Gastroesophageal sphincter (tissue), 3 donors: Measurements from ENCODE around the gene STAT4.

Experiments
- EP300 ChIP-seq: sonication (generic); formaldehyde crosslinking; IDR thresholded peaks from one replicate; pipeline ENCODE4 v1.6.1; 2017; ENCODE audit warnings: antibody characterized with exemption, mild to moderate bottlenecking
- TF ChIP-seq, protein P1 (sequence below), 4 experiments: fragments of 200-600 bp in 2 of 4; fragments of 450-650 bp in 2 of 4; sonication (generic) in 1 of 4; IDR thresholded peaks; one replicate each; pipeline ENCODE4 v1.5.1; 2017 to 2019; ENCODE audit warnings: antibody characterized with exemption in 4 of 4, mild to moderate bottlenecking in 2 of 4, moderate library complexity in 2 of 4

DNA sequence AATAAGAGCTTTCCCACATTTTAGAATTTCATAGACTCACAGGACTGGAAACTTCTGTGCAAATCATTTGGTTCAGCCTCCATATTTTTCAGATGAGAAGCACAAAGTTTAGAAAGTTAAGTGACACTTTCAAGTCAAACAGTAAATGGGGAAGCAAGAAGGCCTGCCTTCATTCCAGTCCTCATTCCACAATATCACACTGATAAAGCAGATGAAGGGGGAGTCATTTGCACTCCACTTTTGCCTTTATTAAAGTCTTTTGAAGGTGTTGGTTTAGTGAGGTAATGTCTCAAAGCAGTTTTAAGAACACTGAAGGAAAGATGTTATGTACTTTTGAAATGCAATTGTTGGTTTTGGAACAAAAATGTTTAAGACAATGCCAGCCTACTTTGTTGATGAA lies 32.7 kb upstream of the STAT4 start:
- TF ChIP-seq EP300 = no peak
- TF ChIP-seq, protein P1, sequence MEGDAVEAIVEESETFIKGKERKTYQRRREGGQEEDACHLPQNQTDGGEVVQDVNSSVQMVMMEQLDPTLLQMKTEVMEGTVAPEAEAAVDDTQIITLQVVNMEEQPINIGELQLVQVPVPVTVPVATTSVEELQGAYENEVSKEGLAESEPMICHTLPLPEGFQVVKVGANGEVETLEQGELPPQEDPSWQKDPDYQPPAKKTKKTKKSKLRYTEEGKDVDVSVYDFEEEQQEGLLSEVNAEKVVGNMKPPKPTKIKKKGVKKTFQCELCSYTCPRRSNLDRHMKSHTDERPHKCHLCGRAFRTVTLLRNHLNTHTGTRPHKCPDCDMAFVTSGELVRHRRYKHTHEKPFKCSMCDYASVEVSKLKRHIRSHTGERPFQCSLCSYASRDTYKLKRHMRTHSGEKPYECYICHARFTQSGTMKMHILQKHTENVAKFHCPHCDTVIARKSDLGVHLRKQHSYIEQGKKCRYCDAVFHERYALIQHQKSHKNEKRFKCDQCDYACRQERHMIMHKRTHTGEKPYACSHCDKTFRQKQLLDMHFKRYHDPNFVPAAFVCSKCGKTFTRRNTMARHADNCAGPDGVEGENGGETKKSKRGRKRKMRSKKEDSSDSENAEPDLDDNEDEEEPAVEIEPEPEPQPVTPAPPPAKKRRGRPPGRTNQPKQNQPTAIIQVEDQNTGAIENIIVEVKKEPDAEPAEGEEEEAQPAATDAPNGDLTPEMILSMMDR (IDR thresholded peaks at IDR 0.05) = no peak
